GM12892 (cell line): ENCODE measurements around the gene MACROD2.

ENCODE experiments used
- POLR2AphosphoS5 ChIP-seq: IDR thresholded peaks from 2 replicates; pipeline ENCODE4 v1.6.1; 2011; ENCODE audit warnings: low read depth, low read length, control low read depth
- TAF1 ChIP-seq: IDR thresholded peaks from 2 replicates; pipeline ENCODE4 v1.6.1; 2011; ENCODE audit warnings: low read depth, mild to moderate bottlenecking, control low read depth, low read length, borderline replicate concordance

DNA sequence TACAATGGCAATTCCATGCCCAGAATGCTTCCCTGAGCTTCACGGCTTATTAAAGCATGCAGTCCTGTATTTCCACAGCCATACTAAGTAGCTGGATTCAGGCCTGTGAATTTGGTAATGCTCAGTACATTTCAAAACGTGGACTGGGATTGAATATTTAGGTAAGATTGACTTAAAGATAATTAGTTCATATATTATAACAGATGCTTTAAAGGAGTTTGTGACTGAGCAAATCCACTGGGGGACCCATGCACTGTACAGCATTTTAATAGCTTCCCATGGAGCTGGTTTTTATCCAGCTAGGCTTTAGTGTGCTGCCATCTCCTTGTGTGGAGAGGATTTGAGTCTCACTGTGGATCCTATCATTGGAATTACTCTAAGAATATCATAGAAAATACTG is 763.0 kb downstream of the MACROD2 start:
- TF ChIP-seq TAF1 (no peak), POLR2AphosphoS5 (no peak)
